ENCODE measurements around the gene DTNB. TPM values are rescaled to one million over a fixed set of nuclear protein-coding genes. Genes with fewer than 3 reads are reported as not detected.

The DTNB gene
- total RNA-seq, 4 donors from 2014 or later: 0.70 to 23.1 (median 6.1) TPM

DNA sequence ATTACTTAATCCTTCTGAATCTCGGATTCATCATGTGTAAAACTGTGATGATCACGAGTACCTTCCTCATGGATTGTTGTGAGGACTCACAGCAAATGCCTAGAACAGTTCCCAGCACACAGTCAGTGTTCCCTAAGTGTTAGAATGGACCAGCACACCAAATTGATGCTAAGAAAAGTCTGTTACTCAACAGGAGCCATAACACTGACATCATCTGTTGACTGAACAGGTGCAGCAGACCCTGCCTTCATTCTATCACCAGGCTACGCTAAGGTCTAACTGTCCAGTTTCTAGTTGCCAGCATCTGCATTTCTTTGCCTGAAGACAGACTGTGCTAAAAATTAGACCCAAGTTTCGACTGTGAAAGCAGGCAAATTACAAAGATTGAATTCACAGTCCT is 18.6 kb downstream of the DTNB start:
- H3K27ac ChIP-seq: no peak overlapping the region
- H3K9me3 ChIP-seq: no peaks in the 10 kb centered on the region
- no peaks in the 10 kb centered on the region for H3K27me3 ChIP-seq
- H3K4me1 ChIP-seq: no peaks in the 10 kb centered on the region
- no peak overlapping the region for H3K4me3 ChIP-seq
- H3K36me3 ChIP-seq: no peaks in the 10 kb centered on the region
- DNase-seq: no peak
- no peak for TF ChIP-seq POLR2A (IDR thresholded peaks at IDR 0.05)
- TF ChIP-seq, protein P1, sequence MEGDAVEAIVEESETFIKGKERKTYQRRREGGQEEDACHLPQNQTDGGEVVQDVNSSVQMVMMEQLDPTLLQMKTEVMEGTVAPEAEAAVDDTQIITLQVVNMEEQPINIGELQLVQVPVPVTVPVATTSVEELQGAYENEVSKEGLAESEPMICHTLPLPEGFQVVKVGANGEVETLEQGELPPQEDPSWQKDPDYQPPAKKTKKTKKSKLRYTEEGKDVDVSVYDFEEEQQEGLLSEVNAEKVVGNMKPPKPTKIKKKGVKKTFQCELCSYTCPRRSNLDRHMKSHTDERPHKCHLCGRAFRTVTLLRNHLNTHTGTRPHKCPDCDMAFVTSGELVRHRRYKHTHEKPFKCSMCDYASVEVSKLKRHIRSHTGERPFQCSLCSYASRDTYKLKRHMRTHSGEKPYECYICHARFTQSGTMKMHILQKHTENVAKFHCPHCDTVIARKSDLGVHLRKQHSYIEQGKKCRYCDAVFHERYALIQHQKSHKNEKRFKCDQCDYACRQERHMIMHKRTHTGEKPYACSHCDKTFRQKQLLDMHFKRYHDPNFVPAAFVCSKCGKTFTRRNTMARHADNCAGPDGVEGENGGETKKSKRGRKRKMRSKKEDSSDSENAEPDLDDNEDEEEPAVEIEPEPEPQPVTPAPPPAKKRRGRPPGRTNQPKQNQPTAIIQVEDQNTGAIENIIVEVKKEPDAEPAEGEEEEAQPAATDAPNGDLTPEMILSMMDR (IDR thresholded peaks at IDR 0.05): no peak

DNA sequence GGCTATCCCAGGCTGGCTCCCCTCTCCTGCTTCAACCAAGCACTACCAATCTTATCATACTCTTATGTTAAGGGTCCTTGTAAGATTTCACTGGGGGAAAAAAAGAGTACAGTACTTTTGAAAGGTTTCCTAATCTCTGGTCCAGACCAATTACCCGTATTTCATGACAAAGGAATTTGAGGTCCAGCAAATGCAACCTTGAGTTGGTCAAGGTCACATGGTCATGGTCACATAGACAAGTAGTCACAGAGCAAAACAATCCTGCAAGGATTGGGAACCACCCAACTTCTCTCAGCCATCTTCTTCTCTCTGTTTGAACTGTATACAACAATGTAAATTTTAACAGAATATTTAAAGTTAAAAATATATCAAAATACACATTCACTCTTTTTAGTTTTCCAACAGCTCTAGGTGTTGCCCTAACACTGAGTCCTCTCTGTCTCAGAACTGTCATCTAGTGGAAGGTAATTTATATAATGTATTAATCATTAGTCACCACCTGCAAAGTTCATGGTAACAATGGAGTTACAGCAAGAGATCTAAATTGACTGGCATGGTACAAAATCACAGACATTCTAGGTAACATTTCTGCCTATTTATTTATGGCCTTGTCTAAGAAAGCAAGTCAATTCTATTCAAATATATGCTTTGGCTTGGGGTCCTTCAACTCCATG is 21.5 kb downstream of the DTNB start:
- Histone ChIP-seq H3K36me3 (no peaks in the 10 kb centered on the region), H3K9me3 (no peaks in the 10 kb centered on the region), H3K27ac (no peak overlapping the region), H3K4me1 (no peaks in the 10 kb centered on the region), H3K4me3 (no peak overlapping the region), H3K27me3 (no peaks in the 10 kb centered on the region)
- TF ChIP-seq, protein P1 (IDR thresholded peaks at IDR 0.05): no peak
- TF ChIP-seq POLR2A (IDR thresholded peaks at IDR 0.05): no peak
- DNase-seq: no peak

DNA sequence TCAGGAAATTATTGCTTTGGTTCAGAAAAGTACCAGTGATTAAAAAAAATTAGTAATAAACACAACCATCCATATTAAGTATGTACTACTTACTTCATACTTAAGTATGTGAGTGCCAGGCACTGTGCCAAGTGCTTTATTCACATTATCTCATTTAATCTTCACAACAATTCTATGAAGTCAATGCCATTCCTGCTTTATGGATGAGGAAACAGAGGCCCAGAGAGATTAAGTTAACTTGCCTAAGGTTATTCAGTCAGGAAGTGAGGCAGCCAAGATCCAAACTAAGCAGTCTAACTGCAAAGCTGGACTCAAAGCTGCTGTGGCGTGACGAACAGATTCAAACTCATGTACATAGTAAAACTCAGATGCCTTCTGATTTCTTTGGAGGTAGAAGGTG is 22.3 kb downstream of the DTNB start:
- no peak for TF ChIP-seq POLR2A (IDR thresholded peaks at IDR 0.05)
- TF ChIP-seq, protein P1 (IDR thresholded peaks at IDR 0.05): no peak
- H3K4me3 ChIP-seq: no peak overlapping the region
- H3K27ac ChIP-seq: no peak overlapping the region
- no peaks in the 10 kb centered on the region for H3K4me1 ChIP-seq
- no peaks in the 10 kb centered on the region for H3K36me3 ChIP-seq
- no peak for DNase-seq
- no peaks in the 10 kb centered on the region for H3K27me3 ChIP-seq
- no peaks in the 10 kb centered on the region for H3K9me3 ChIP-seq

DNA sequence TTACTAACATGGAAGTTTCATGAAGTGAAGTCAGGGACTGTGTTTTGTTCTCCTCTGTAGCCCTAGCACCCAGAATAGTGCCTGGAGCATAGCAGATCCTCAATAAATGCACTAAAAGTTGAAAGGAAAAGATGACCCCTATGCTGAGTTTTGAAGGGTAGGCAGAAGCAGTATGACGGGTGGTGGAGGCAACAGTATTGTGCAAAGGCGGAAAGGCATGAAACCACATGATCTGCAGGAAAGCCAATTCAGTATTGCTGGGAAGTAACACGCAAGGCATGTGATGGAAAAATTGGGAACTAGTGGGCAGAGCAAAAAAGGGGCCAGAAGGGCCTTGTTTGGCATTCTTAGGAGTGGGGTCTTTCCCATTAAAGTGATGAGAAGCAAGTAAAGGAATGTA is 23.1 kb downstream of the DTNB start:
- Histone ChIP-seq H3K27ac (no peak overlapping the region), H3K27me3 (no peaks in the 10 kb centered on the region)
- DNase-seq: no peak

DNA sequence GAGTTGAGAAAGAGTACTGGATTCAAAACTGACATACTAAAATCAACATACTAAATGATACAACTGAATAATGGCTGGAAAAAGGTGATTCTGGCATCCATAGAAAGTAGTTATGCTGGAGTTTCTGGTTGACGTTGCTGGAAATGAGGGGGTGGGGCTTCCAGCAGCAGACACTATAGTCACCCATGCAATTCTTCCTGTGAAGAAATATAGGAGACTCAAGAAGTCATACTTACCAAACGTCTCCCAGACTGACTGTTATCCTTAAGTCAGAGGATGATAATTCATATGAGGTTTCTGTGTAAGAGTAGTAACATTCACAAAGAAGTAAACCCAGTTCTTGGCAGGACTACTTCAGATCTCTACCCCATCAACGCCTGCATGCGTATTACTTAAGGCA is 23.6 kb downstream of the DTNB start:
- Histone ChIP-seq H3K4me3 (no peak overlapping the region), H3K4me1 (no peaks in the 10 kb centered on the region), H3K9me3 (no peaks in the 10 kb centered on the region), H3K27ac (no peak overlapping the region), H3K27me3 (no peaks in the 10 kb centered on the region), H3K36me3 (no peaks in the 10 kb centered on the region)
- no peak for TF ChIP-seq POLR2A (IDR thresholded peaks at IDR 0.05)
- TF ChIP-seq, protein P1 (IDR thresholded peaks at IDR 0.05): no peak
- DNase-seq: no peak

More for the DNA sequence above, 23.1 kb downstream of the DTNB start:
- TF ChIP-seq POLR2A (IDR thresholded peaks at IDR 0.05): no peak
- TF ChIP-seq, protein P1 (IDR thresholded peaks at IDR 0.05): no peak
- no peaks in the 10 kb centered on the region for H3K9me3 ChIP-seq
- H3K4me3 ChIP-seq: no peak overlapping the region
- no peaks in the 10 kb centered on the region for H3K4me1 ChIP-seq
- no peaks in the 10 kb centered on the region for H3K36me3 ChIP-seq

DNA sequence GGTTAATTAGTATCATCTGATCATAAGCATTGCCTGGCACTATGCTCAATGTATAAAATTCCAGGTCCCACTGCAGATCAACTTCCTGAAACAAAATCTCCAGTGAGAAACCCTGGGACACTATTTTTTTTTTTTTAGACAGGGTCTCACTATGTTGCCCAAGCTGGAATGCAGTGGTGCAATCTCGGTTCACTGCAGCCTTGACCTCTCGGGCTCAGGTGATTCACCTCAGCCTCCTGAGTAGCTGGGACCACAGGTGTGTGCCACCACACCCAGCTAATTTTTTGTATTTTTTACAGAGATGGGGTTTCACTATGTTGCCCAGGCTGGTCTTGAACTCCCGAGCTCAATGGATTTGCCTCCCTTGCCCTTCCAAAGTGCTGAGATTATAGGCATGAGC is 31.1 kb downstream of the DTNB start:
- no peak for DNase-seq
- no peaks in the 10 kb centered on the region for H3K27me3 ChIP-seq
- no peaks in the 10 kb centered on the region for H3K4me1 ChIP-seq
- no peak overlapping the region for H3K4me3 ChIP-seq
- no peak overlapping the region for H3K27ac ChIP-seq
- no peaks in the 10 kb centered on the region for H3K9me3 ChIP-seq
- TF ChIP-seq, protein P1 (IDR thresholded peaks at IDR 0.05): no peak
- no peak for TF ChIP-seq POLR2A (IDR thresholded peaks at IDR 0.05)
- no peaks in the 10 kb centered on the region for H3K36me3 ChIP-seq

All from Peyer's patch (tissue), 4 donors.